DND-41 (cell line): ENCODE data around the gene SLC13A3.

Source experiments
- ATAC-seq: fragments of 200-7000 bp; cut with Tn5 transposase; 3 replicates; pipeline ENCODE4 v1.9.1; 2021; ENCODE audit warnings: low read depth; ENCODE audit not compliant: insufficient read depth
- DNase-seq: peaks from one replicate; pipeline ENCODE4 v3.0.0-alpha.2; 2020
- H2AFZ ChIP-seq: 2 replicates; pipeline ENCODE4 v1.6.0; 2012; ENCODE audit warnings: low read depth, low read length
- H3K27ac ChIP-seq: 2 replicates; pipeline ENCODE4 v1.5.1; 2012; ENCODE audit warnings: low read length, inconsistent platforms
- H3K27me3 ChIP-seq: fragments of 200-600 bp; sonication (generic); 2 replicates; pipeline ENCODE4 v1.6.0; 2012; ENCODE audit warnings: low read length, mild to moderate bottlenecking, inconsistent platforms; ENCODE audit not compliant: insufficient read depth, poor library complexity
- H3K36me3 ChIP-seq: 2 replicates; pipeline ENCODE4 v1.5.1; 2012; ENCODE audit warnings: low read length, inconsistent platforms; ENCODE audit not compliant: insufficient read depth
- H3K4me1 ChIP-seq: 2 replicates; pipeline ENCODE4 v1.5.1; 2012; ENCODE audit warnings: mild to moderate bottlenecking, low read length; ENCODE audit not compliant: insufficient read depth
- H3K4me2 ChIP-seq: 2 replicates; pipeline ENCODE4 v1.6.0; 2012; ENCODE audit warnings: mild to moderate bottlenecking, moderate library complexity, low read length, inconsistent platforms; ENCODE audit not compliant: insufficient read depth
- H3K4me3 ChIP-seq, 2 experiments: fragments of 200-600 bp in 1 of 2; shearing (Covaris generic) in 1 of 2; 2 replicates each; pipeline ENCODE4 v1.5.1; 2012 to 2016; ENCODE audit warnings: inconsistent platforms in 2 of 2, low read length in 2 of 2, mild to moderate bottlenecking in 2 of 2, low read depth in 1 of 2, moderate library complexity in 1 of 2
- H3K79me2 ChIP-seq: 2 replicates; pipeline ENCODE4 v1.6.0; 2012; ENCODE audit warnings: low read length, inconsistent platforms; ENCODE audit not compliant: insufficient read depth
- H3K9ac ChIP-seq: 2 replicates; pipeline ENCODE4 v1.6.0; 2012; ENCODE audit warnings: low read depth, mild to moderate bottlenecking, inconsistent platforms, low read length, moderate library complexity
- H3K9me3 ChIP-seq: 2 replicates; pipeline ENCODE4 v1.5.1; 2012; ENCODE audit warnings: low read length, moderate library complexity, mild to moderate bottlenecking, inconsistent platforms; ENCODE audit not compliant: insufficient read depth, severe bottlenecking
- H4K20me1 ChIP-seq: 2 replicates; pipeline ENCODE4 v1.6.0; 2012; ENCODE audit warnings: low read length; ENCODE audit not compliant: insufficient read depth
- CTCF ChIP-seq: IDR thresholded peaks from 2 replicates; pipeline ENCODE4 v1.5.1; 2012; ENCODE audit warnings: borderline replicate concordance, low read length, moderate library complexity, mild to moderate bottlenecking; ENCODE audit not compliant: poor library complexity, severe bottlenecking; ENCODE audit errors: extremely low read depth
- EZH2 ChIP-seq: IDR thresholded peaks from 3 replicates; pipeline ENCODE4 v1.6.1; 2012; ENCODE audit warnings: borderline replicate concordance, low read depth, mild to moderate bottlenecking, moderate library complexity, low read length, inconsistent platforms; ENCODE audit not compliant: severe bottlenecking

SLC13A3 gene

GRCh38 chr20:46606817-46607190, 44.5 kb downstream of the SLC13A3 start:
- TF ChIP-seq EZH2 (no peak), CTCF (no peak)
- Histone ChIP-seq H3K4me3 (no peak overlapping the region), H2AFZ (no peak overlapping the region), H3K9me3 (no peaks in the 10 kb centered on the region), H3K27me3 (peaks cover 3% of the 10 kb centered on the region), H3K79me2 (no peaks in the 10 kb centered on the region), H3K36me3 (no peaks in the 10 kb centered on the region), H3K4me1 (no peaks in the 10 kb centered on the region), H3K9ac (no peak overlapping the region), H3K4me2 (no peak overlapping the region), H3K27ac (no peak overlapping the region), H4K20me1 (no peaks in the 10 kb centered on the region)
- DNase-seq (no peak), ATAC-seq (no peak)

GRCh38 chr20:46605978-46606816, 45.1 kb downstream of the SLC13A3 start:
- H2AFZ ChIP-seq, result no peak overlapping the region
- no peak overlapping the region for H3K4me2 ChIP-seq
- peaks cover 3% of the 10 kb centered on the region for H3K27me3 ChIP-seq
- TF ChIP-seq EZH2, result no peak
- no peak for TF ChIP-seq CTCF
- no peak overlapping the region for H3K9ac ChIP-seq
- H3K9me3 ChIP-seq, result no peaks in the 10 kb centered on the region
- H4K20me1 ChIP-seq, result no peaks in the 10 kb centered on the region
- no peak overlapping the region for H3K27ac ChIP-seq
- no peaks in the 10 kb centered on the region for H3K79me2 ChIP-seq
- no peaks in the 10 kb centered on the region for H3K36me3 ChIP-seq
- H3K4me3 ChIP-seq, result no peak overlapping the region
- DNase-seq (no peak), ATAC-seq (no peak)
- H3K4me1 ChIP-seq, result no peaks in the 10 kb centered on the region

GRCh38 chr20:46605181-46605580, 46.1 kb downstream of the SLC13A3 start:
- ATAC-seq (no peak), DNase-seq (no peak)
- H2AFZ ChIP-seq, result no peak overlapping the region
- H3K9me3 ChIP-seq, result no peaks in the 10 kb centered on the region
- H3K27me3 ChIP-seq, result peaks cover 3% of the 10 kb centered on the region
- H3K79me2 ChIP-seq, result no peaks in the 10 kb centered on the region
- H3K27ac ChIP-seq, result no peak overlapping the region
- H4K20me1 ChIP-seq, result no peaks in the 10 kb centered on the region
- H3K4me1 ChIP-seq, result no peaks in the 10 kb centered on the region
- TF ChIP-seq CTCF (no peak), EZH2 (no peak)
- H3K4me2 ChIP-seq, result no peak overlapping the region
- no peaks in the 10 kb centered on the region for H3K36me3 ChIP-seq
- H3K4me3 ChIP-seq, result no peak overlapping the region
- H3K9ac ChIP-seq, result no peak overlapping the region
